Measurements from ENCODE around the gene TAGLN2.

Gene TAGLN2

GRCh38 chr1:159935305-159935704, 10.0 kb upstream of the TAGLN2 start:
- DNase-seq (ENCODE audit: low spot score) = no peak

DNA sequence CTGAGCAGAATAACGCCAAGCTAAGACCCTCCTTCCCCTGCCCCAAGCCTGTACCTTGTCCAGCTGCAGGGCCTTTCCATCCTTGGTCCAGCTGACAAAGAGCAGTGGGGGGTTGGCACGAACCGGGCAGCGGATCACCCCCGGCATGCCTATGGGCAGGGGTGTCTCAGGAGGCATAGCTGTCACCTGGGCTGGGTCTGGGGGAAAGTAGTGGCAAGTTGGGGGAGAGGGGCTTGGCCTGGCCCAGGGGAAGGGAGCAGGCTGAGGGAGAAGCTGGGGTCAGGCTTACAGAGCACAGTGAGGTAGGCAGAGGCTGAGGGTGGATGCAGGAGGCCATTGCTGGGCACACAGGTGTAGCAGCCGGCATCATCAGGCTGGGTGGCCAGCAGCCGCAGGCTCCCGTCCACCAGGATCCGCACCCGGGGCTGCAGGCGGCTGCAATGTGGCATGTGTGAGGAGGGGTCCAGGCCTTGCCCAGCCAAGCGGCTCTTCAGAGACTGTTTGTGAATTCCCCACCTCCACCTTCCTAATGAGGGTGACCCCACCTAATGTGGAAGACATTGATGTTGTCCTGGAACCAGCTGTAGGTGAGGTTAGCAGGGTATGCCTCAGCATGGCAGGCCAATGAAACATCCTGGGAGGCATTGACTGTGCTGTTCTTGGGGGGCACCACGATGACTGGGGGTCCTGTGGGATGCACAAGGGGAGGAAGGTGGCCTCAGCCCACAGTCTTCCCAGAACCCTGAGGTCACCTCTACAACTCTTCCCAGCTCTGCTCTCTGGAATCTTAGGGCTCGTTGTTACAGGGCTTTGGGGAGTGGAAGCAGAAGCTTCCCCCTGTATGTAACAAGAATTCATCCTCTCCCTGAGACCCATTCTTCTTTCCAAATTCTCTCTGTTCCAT, 9.1 kb upstream of the TAGLN2 start:
- DNase-seq (ENCODE audit: low spot score) = no peak

DNA sequence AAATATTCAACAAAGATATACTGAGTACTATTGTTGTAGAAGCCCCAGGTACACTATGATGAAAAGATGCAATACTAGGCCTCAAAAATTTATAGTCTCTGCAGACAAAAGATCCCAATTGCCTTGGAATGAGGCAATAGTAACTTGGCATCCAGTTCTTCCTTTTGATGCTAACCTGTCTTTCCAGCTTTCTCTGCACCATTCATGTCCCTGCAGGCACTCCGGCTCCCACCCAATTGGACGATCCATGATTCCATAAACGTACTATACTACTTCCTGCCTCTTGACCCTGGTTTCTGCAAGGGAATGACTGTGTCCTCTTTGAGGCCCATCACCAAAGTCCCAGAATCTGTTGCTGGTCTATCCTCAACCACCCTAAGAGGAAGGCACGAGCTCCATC, 8.0 kb upstream of the TAGLN2 start:
- no peak for DNase-seq (ENCODE audit: low spot score)

DNA sequence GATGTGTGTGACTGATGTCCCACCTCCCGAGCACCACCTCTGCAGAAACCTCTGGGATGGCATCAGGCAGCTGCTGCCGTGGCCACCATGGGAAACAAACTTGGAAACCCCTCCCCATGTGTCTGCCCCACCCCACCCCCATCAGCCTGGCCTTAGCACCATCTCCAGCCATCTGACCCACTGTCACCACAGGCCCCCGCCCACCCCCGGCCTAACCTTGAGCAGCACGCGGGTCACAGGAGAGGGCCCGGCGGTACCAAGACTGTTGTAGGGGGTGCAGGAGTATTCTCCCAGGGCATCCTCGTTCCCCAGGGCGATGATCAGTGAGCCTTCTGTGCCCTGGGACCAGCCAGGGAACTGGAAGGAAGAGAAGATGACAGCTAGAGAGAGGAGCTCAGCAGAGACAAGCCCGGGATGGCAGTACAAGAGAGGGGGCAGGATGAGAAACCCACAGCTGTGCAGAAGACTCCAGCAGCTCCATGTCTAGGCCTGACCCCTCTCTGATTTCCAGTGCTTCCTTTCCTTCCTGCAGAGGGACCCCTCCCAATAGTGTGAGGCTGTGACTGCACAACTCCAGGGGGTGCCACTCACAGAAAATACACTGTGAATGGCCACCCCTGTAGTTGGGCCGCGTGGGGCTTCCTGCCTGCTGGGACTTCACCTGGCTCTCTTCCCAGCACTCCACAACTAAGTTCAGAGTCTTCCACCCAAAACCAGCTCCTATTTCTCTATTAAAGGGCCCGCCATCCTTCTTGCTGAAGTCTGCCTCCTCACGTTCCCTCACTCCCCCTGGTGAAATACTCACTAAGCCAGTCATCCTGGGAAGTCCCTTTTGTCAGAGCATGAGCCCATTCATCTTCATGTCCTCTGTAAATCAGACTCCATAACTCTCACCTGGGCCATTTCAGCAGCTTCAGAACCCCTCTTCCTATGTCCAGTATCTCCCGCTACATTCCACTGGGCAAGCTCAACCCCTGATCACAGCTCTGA, 7.3 kb upstream of the TAGLN2 start:
- no peak for DNase-seq (ENCODE audit: low spot score)

DNA sequence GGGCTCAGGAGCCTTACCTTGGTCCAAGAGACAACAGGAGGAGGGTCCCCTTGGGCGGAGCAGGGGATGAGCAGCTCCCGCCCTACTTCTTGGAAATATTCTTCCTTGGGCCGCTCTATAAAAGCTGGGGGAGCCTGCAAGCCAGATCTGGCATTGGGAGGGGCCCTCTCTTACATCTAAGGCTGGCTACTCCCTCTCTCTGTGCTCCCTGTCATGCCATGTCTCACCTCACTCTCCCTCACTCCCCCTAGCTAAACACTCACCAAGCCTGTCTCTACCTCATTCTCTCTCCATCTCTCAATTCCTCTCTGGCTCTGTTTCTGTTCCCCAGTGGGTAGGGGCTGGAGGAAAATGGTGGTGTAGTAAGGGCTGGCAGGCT, 6.5 kb upstream of the TAGLN2 start:
- no peak for DNase-seq (ENCODE audit: low spot score)

- no peak for DNase-seq (ENCODE audit: low spot score)
These were observed 5.9 kb upstream of the TAGLN2 start for GRCh38 chr1:159931101-159931794.

DNA sequence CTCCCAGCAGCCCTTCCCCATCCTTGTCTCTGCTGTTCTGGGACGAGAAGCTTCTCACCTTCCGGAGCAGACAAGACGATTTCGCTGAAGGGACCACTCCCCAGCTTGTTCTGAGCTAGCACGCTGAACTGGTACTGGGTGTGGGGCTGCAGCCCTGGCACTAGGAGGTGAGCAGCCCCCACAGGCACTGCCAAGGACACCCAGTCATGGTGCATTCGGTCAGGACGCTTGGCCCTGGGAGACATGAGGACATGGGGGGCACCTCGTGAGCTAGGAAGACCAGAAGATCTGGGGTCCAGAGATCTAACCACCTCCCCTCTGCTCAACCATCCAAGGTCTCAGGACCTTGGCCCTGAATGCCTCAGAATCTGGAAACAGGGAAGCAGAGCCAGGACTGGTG, 5.3 kb upstream of the TAGLN2 start:
- DNase-seq (ENCODE audit: low spot score) = no peak

DNA sequence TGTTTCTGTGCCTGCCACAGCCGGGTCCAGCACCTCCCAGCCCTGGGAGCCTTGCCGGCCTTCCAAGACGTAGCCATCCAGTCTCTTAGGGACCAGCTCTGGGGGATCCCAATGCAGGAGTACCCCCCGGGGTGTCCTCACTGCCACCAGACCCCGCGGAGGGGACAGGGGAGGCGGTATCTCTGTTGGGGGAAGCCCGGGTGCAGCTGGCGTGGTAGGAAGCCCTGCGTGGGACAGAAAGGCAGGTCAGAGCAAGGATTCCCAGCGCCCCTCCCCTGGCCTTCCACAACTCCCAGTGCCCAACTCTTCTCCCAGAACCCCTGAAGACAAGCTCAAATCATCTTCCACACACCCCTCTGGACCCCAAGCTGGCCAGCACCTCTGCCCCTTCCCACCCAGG, 4.9 kb upstream of the TAGLN2 start:
- DNase-seq (ENCODE audit: low spot score) = no peak

DNA sequence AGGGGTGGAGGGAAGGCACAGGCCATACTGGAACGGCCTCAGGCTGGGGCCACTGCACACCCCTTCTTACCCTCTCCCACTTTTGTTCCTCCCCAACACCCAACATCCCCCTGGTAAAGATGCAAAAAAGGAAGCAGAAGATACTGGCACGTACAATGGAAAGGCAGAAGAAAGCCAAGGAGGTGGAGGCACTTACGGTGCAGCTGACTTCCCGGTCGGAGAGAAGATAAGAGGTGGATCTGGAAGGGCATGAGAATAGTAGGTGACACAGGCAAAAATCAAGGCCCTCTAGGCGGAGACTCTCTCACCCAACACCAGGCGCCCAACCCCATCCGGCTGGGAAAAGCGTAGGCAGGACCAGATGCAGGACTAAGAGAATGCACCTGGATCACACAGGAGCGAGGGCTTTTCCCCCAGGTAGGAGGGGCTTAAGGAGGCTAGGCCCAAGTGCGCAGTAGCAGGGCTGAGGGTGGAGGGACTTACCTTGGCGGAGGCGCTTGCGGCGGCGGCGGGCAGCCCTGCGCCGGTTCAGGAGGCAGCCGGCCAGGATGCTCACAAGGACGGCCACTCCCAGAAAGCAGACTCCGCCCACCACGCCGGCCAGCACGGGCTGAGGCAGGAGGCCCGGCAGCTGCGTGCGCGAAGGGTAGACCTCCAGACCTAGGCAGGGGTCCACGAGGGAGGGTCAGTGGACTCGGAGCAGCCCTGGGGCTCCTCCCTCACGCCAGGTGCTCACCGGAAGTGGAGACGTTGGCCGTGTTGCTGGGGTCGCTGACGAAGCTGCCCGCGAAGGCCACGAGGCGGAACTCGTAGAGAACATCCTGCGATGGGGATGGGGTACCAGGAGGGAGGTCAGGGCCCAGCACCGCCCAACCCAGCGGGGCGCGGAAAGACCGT, 4.1 kb upstream of the TAGLN2 start:
- DNase-seq (ENCODE audit: low spot score) = no peak

- DNase-seq (ENCODE audit: low spot score) = no peak
These were observed 3.3 kb upstream of the TAGLN2 start for GRCh38 chr1:159928491-159929050.

- DNase-seq (ENCODE audit: low spot score) = no peak
These were observed 2.6 kb upstream of the TAGLN2 start for GRCh38 chr1:159927849-159928431.

- no peak for DNase-seq (ENCODE audit: low spot score)
These were observed 2.0 kb upstream of the TAGLN2 start for GRCh38 chr1:159927211-159927848.

- DNase-seq (ENCODE audit: low spot score) = no peak
These were observed 392 bp upstream of the TAGLN2 start for GRCh38 chr1:159925719-159926078.

DNA sequence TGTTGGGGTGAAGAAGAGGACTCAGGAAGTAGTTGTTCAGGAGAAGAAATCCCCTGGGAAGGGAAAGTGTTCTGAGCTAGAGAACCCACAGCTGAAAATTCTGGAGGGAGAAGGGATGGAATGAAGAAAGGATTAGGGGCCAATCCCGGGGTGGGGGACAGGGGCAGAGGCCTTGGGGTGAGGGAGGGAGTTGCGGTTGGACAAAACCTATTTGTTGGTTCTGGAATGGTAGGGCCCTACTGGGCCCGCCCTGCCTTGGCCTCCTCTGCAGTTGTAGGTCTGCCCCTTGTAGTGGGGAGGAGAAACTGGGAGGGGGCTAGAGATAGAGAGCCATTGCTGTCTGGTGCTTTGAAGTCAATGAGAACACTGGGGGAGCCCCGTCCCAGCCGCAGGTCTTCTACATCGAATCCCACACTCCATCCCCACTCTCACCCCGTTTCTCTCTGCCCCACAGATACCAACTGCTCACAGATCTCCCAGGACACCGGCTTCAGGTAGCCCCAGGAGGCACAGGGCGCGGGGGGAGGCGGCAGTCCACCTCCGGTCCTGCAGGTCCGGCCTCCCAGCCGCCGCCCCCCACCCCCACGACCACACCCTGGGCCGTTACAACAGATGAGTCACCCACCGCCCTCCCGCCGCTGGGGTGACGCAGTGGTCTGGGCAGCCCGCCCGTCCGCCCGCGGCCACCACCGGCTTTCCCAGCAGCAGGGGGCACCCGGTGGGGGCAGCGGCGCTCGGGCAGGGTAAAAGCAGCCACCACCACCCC, 1.1 kb downstream of the TAGLN2 start:
- DNase-seq (ENCODE audit: low spot score) = no peak

- DNase-seq (ENCODE audit: low spot score) = peak; percentile 22
These were observed 1.9 kb downstream of the TAGLN2 start for GRCh38 chr1:159923203-159924024.

DNA sequence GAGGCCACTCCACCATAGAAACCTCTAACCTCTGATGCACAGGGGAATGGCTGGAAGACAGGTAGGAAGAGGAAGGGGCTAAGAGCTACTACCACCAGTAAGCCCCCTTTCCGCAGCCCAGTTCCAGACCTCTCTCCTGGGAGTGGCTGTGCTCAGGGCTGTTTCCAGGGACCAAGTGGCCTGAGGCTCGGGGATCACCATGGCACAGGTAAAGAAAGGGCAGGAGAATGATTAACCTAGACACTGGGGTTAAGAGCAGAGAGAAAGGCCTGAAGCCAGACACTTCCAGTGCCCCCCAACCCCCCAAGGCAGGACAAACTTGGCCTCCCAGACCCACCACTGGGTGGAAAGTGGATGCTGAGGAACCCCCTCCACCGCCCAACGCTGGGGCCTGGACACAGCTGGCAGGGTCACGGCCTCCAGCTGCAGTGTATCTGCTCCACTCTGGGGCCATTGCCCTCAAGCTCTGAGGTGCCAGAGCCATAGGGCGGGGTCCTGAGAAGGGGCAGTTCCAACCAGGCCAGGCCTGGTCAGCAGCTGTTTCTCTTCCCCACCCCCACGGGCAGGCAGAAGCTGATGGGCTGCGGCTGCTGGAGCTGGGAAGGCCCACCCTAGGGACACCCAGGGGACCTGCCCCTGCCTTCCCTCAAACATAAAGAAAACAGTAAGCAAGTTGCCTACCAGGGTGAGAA, 2.6 kb downstream of the TAGLN2 start:
- no peak for DNase-seq (ENCODE audit: low spot score)

DNA sequence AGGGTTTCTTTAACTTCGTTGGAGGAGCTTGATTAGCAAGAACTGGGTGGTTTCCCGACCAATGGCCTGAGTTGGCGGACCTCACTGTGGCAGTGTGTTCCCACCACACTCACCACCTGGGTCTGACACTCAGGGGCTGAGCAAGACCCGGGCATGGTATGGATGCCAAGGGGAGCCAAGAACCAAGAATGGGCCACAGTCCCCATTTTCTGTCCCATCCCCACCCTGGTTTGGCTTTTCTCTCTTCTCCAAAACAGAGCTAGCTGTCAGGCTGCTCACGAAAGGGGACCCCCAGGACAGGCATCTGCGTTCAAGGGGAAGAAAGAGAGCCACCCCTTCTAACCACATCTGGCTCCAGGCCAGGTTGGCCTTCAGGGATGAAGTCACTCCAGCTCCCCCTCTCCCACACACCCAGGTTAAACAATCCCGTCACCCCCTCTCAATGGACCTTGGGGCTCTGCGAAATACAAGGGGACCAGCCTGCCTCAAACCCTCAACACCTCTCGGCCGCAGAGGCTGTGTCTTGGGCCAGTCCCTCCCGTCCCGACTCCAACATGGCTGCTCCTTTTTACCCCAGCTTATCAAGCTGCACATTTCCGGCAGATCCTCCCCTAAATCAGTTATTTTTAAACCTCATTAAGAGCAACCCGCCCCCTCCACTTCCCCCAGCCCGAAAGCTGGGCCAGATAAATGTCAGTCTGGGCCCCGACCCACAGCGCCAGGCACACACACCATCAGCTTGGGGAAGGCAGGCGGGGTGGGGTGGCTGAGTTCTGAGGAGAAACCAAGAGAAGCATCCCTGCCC, 3.4 kb downstream of the TAGLN2 start:
- no peak for DNase-seq (ENCODE audit: low spot score)
